Left hindlimb (tissue), 1 donor: ENCODE data around the gene ATXN1.
A peak's percentile ranks its signal among the peaks of the same experiment; 100 is the strongest.

Source experiments
- DNase-seq: peaks from one replicate; pipeline ENCODE4 v3.0.0-alpha.2; 2018

The ATXN1 gene

GRCh38 chr6:16372029-16372776 is 389.1 kb downstream of the ATXN1 start:
- DNase-seq: no peak

DNA sequence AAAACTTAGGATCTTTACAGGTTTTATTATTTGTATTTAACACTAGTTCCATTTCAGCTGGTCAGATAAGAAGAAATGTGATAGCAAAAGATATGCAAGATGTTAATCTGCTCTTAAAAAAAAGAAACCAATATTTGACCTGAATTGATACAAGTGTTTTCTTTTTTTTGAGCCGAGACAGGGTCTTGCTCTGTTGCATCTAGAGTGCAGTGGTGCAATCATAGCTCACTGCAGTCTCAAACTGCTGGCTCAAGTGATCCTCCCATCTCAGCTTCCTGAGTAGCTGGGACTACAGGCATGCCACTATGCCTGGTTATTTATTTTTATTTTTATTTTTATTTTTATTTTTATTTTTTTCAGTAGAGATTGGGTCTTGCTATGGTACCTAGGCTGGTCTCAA is 389.9 kb downstream of the ATXN1 start:
- no peak for DNase-seq

- DNase-seq: no peak
Measured at GRCh38 chr6:16370943-16371342, 390.3 kb downstream of the ATXN1 start.

DNA sequence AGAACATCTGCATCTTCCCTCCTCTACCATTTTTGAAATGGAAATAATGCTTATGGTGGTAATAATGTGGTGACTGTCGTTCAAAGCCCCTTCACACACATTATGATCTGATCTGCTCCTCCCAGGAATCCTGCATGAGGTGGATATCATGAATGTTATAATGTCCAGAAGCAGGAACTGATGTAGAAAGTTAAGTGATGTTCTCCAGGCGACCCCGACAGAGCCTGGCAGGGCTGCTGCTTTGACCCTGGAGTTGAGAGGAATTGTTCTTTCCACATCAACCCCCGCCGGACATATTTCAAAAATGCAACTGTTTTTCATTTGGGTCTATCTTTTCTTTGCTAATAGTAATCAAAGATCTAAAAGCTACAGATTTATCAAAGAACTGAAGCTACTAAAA is 391.3 kb downstream of the ATXN1 start:
- no peak for DNase-seq

GRCh38 chr6:16369140-16369745 is 392.0 kb downstream of the ATXN1 start:
- DNase-seq: no peak

DNA sequence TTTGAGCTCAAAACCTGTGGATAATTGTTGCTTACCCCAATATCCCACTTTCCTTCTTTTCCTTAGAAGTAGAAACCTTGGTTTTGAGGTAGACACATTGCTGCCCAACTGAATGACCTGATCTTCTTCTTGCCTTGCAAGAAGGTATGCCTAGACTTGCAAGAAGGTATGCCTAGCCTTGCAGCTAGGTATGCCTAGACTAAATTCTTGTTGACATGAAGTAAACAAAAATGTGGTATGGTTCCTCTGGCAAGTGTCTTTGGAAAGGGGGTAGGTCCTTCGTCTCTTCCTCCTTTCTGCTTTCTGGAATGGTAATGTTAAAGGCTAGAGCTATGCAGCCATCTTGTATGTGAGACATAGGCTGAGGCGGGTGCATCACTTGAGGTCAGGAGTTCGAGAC is 393.7 kb downstream of the ATXN1 start:
- DNase-seq: no peak

DNA sequence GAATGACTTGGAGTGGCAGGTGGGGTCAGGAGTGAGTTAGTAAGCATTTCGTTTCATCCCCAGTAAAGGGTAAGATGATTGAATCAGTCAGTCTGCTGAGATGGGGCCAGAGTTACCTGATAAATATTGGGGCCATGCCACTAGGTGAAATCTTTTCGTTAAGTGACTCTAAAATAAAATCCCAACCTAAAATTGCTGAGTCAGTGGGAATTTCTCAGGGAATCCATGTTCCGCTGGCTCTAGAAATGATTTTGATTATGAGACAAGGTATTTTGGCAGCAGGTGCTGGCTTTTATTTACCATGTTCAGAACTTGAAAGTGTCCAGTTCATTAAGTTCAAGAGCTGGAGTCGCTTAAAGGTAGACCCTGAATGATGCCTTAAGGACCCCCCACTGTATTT is 397.5 kb downstream of the ATXN1 start:
- DNase-seq: no peak

- no peak for DNase-seq
Measured at GRCh38 chr6:16362819-16363589, 398.3 kb downstream of the ATXN1 start.

DNA sequence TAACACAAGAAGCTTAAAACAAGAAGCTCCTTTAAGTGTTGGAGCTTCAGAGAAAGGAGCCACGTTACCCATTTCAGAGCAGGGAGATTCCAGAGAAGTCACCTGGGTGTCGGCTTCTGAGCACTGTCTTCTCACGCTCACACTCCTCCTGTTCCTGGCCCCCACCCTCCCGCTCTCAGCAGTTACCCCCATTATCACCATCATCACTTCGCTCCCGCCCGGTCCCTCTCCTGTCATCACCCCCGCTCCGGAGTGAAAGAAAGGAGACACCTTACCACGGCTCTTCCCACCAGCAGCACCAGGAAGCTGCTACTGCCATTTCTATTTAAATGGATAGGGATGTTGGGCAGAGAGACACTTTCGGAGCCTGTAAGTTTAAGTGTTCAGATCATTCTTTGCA is 399.0 kb downstream of the ATXN1 start:
- DNase-seq: no peak

GRCh38 chr6:16361861-16362260 is 399.4 kb downstream of the ATXN1 start:
- DNase-seq: no peak

GRCh38 chr6:16361121-16361520 is 400.1 kb downstream of the ATXN1 start:
- DNase-seq: no peak

DNA sequence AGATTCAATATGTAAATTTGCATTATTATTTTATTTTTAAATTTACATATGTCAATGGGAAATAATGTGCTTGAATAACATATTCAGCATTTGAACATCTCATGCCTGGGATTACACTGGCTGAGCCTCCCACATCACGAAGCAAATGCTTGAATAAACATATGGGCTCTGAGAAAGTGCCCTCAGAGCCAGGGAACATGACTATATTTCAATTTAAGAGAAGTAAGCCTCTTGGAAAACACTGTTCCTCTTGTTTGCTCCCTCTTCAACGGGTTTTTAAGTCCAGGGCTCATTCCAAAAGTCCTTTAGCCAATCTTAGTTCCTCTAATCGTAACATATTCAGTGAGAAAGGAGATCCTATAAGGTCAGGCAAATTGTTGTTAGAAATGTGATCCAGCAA is 400.9 kb downstream of the ATXN1 start:
- no peak for DNase-seq

GRCh38 chr6:16359563-16359962 is 401.7 kb downstream of the ATXN1 start:
- DNase-seq: peak; percentile 32

- DNase-seq: no peak
Measured at GRCh38 chr6:16358531-16359138, 402.6 kb downstream of the ATXN1 start.

DNA sequence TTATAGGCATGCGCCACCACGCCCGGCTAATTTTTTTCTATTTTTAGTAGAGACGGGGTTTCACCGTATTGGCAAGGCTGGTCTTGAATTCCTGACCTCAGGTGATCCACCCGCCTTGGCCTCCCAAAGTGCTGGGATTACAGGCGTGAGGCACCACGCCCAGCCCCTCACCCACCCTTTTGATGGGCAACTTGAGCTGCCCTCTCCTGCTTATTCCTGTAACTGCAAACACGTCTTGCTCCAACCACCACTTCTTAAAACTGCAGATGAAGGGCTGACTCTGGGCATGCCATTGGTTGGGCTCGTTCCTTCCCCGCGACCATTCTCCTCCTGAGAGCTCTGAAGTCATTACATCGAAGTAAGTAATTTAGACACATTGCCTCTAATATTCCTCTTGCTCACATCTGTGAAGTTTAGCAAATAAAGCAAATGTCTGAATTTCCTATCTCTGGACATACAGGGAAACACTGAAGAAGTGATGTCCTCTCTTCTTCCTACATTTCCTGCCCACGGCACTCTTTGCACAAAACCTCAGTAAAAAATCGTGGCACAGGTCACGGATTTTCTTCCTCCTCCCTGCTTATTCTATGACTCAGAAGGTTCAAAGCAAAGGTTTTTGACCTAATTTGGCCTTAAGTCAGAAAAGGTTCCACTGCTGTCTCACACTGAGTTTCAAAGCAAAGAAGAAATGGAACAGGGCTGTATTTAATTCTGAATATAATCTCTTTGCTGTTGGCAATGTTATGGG is 405.4 kb downstream of the ATXN1 start:
- no peak for DNase-seq

DNA sequence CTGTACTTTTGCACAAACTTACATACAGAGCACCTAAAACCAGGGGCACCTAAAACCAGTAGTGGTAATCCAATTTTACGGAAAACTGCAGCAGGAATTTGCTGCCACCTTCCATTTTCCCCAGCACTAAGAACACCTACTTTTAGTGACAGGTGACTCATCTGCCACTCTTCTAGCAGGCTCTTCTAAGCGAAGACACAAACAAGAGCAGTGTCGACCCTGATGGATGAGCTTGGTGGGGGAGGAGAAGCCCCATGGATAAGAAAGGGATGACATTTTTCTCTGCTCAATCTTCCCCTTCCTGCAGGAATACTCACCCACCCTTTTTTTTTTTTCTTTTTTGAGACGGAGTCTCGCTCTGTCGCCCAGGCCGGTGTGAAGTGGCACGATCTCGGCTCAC is 406.0 kb downstream of the ATXN1 start:
- no peak for DNase-seq

GRCh38 chr6:16354692-16355091 is 406.6 kb downstream of the ATXN1 start:
- DNase-seq: no peak

DNA sequence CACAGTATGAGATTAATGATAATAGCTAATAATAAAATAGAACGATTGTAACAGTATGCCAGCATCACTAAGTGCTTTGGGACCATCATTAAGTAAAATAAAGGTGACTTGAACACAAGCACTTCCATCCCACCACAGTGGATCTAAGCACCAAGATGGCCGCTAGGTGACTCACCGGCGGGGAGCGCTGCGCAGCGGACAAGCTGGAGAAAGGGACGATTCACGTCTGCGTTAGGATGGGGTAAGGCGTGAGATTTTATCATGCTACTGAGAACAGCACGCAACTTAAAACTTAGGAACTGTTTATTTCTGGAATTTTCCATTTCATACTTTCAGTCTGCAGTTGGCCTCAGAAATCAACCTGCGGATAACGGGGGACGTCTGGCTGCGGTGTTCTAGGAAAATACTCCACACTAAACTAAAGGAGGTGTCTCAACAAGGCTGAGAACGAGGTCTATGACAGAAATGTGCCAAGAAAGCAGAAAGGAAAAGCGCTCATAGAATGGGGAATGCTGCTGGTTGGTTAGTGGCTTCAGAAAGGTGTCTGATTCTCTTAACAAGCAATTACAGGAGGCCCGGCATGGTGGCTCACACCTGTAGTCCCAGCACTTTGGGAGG is 408.3 kb downstream of the ATXN1 start:
- no peak for DNase-seq

DNA sequence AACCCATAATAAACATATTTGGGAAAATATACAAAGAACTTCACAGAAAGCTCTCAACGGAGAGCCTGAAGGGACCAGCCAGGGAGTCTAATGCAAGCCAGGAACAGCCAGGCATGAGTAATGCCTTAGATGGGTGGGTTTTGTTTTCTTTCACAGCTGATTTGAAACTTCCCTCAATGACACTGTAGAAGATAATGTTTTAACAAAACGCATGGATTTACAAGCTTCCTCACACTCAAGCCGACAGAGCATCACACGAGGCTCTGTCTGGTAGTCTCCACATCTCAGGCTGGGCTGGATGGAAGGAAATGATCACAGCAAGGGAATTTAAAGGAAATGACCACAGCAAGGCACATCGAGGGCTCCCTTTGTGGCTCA is 409.0 kb downstream of the ATXN1 start:
- DNase-seq: no peak

DNA sequence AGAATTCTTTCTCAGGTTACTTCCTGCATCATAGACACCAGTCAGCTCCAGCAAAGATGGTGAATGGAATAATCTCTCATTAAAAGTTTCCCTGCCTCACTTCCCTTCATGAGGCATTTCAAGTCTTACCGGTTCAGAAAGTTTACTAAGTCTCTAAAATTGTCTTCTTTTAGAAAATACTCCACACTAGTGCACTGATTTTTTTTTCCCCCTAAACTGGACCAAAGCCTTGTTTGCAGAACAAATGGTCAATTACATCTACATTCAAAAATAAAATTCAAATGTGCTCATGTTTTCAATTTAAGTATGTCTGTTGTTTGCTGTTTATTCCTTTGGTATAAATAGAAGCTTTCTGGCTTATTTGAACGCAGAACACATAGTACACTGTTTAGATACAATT is 411.7 kb downstream of the ATXN1 start:
- no peak for DNase-seq

DNA sequence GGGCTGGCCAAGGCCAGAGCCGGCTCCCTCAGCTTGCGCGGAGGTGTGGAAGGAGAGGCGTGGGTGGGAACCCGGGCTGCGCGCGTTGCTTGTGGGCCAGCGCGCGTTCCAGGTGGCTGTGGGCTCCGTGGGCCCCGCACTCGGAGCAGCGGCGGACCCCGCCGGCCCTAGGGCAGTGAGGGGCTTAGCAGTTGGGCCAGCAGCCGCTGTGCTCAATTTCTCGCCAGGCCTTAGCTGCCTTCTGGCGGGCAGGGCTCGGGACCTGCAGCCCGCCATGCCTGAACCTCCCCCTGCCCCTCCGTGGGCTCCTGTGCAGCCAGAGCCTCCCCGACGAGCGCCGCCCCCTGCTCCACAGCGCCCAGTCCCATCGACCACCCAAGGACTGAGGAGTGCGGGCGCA is 414.4 kb downstream of the ATXN1 start:
- DNase-seq: no peak
